GM12872 (cell line): Measurements from ENCODE around the gene ZNF888.

ENCODE experiments used
- CTCF ChIP-seq: IDR thresholded peaks from 3 replicates; pipeline ENCODE4 v1.5.1; 2011; ENCODE audit warnings: low read depth, mild to moderate bottlenecking, low read length, moderate library complexity; ENCODE audit not compliant: insufficient read depth

The ZNF888 gene

GRCh38 chr19:52943884-52944643 is 20.8 kb upstream of the ZNF888 start:
- no peak for TF ChIP-seq CTCF

GRCh38 chr19:52943134-52943883 is 20.1 kb upstream of the ZNF888 start:
- TF ChIP-seq CTCF = no peak

- TF ChIP-seq CTCF = no peak
Observed at GRCh38 chr19:52942386-52943133, 19.3 kb upstream of the ZNF888 start.

- TF ChIP-seq CTCF = no peak
Observed at GRCh38 chr19:52941941-52942385, 18.7 kb upstream of the ZNF888 start.

GRCh38 chr19:52938761-52939160 is 15.5 kb upstream of the ZNF888 start:
- no peak for TF ChIP-seq CTCF

- no peak for TF ChIP-seq CTCF
Observed at GRCh38 chr19:52936954-52937325, 13.7 kb upstream of the ZNF888 start.

- TF ChIP-seq CTCF = no peak
Observed at GRCh38 chr19:52936151-52936953, 13.1 kb upstream of the ZNF888 start.
